GM21737 (cell line): ENCODE data around the gene RSRC1.
"Not testable (repeated sequence)": the region's sequence is repeated elsewhere in the genome, so short reads cannot be mapped to it uniquely, and the experiment has no call there.

Experiments used
- ATAC-seq: cut with Tn5 transposase; IDR thresholded peaks from one replicate; pipeline ENCODE4 v1.9.1; 2021; ENCODE audit warnings: mild to moderate bottlenecking, moderate library complexity; ENCODE audit not compliant: unreplicated experiment

The RSRC1 gene

GRCh38 chr3:158098834-158099424, 11.0 kb upstream of the RSRC1 start:
- ATAC-seq: no peak

- no peak for ATAC-seq
Observed at GRCh38 chr3:158100681-158101080, 9.2 kb upstream of the RSRC1 start.

- no peak for ATAC-seq
Observed at GRCh38 chr3:158101335-158102241, 8.3 kb upstream of the RSRC1 start.

- no peak for ATAC-seq
Observed at GRCh38 chr3:158102242-158103080, 7.4 kb upstream of the RSRC1 start.

- no peak for ATAC-seq
Observed at GRCh38 chr3:158103081-158103886, 6.6 kb upstream of the RSRC1 start.

- ATAC-seq: no peak
Observed at GRCh38 chr3:158103887-158104327, 6.0 kb upstream of the RSRC1 start.

- ATAC-seq: no peak
Observed at GRCh38 chr3:158104431-158104921, 5.4 kb upstream of the RSRC1 start.

GRCh38 chr3:158105119-158105709, 4.7 kb upstream of the RSRC1 start:
- ATAC-seq: no peak

GRCh38 chr3:158105710-158106253, 4.1 kb upstream of the RSRC1 start:
- no peak for ATAC-seq

GRCh38 chr3:158106766-158107471, 3.0 kb upstream of the RSRC1 start:
- no peak for ATAC-seq

- no peak for ATAC-seq
Observed at GRCh38 chr3:158107605-158108444, 2.1 kb upstream of the RSRC1 start.

- no peak for ATAC-seq
Observed at GRCh38 chr3:158108445-158108985, 1.4 kb upstream of the RSRC1 start.

GRCh38 chr3:158109295-158109803, 540 bp upstream of the RSRC1 start:
- no peak for ATAC-seq

GRCh38 chr3:158110658-158111018, 749 bp downstream of the RSRC1 start:
- no peak for ATAC-seq

GRCh38 chr3:158111861-158112260, 2.0 kb downstream of the RSRC1 start:
- ATAC-seq: no peak

- not testable (repeated sequence) for ATAC-seq
Observed at GRCh38 chr3:158113595-158113994, 3.7 kb downstream of the RSRC1 start.

- no peak for ATAC-seq
Observed at GRCh38 chr3:158120330-158120729, 10.4 kb downstream of the RSRC1 start.

GRCh38 chr3:158121295-158121694, 11.4 kb downstream of the RSRC1 start:
- no peak for ATAC-seq
